ENCODE results near the gene MEGF6.

GRCh38 chr1:3603156-3603555 is 8.2 kb downstream of the MEGF6 start:
- TF ChIP-seq, protein P1, sequence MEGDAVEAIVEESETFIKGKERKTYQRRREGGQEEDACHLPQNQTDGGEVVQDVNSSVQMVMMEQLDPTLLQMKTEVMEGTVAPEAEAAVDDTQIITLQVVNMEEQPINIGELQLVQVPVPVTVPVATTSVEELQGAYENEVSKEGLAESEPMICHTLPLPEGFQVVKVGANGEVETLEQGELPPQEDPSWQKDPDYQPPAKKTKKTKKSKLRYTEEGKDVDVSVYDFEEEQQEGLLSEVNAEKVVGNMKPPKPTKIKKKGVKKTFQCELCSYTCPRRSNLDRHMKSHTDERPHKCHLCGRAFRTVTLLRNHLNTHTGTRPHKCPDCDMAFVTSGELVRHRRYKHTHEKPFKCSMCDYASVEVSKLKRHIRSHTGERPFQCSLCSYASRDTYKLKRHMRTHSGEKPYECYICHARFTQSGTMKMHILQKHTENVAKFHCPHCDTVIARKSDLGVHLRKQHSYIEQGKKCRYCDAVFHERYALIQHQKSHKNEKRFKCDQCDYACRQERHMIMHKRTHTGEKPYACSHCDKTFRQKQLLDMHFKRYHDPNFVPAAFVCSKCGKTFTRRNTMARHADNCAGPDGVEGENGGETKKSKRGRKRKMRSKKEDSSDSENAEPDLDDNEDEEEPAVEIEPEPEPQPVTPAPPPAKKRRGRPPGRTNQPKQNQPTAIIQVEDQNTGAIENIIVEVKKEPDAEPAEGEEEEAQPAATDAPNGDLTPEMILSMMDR (IDR thresholded peaks at IDR 0.05; ENCODE audit: insufficient read depth, low read length), result no peak
- TF ChIP-seq, protein P2, sequence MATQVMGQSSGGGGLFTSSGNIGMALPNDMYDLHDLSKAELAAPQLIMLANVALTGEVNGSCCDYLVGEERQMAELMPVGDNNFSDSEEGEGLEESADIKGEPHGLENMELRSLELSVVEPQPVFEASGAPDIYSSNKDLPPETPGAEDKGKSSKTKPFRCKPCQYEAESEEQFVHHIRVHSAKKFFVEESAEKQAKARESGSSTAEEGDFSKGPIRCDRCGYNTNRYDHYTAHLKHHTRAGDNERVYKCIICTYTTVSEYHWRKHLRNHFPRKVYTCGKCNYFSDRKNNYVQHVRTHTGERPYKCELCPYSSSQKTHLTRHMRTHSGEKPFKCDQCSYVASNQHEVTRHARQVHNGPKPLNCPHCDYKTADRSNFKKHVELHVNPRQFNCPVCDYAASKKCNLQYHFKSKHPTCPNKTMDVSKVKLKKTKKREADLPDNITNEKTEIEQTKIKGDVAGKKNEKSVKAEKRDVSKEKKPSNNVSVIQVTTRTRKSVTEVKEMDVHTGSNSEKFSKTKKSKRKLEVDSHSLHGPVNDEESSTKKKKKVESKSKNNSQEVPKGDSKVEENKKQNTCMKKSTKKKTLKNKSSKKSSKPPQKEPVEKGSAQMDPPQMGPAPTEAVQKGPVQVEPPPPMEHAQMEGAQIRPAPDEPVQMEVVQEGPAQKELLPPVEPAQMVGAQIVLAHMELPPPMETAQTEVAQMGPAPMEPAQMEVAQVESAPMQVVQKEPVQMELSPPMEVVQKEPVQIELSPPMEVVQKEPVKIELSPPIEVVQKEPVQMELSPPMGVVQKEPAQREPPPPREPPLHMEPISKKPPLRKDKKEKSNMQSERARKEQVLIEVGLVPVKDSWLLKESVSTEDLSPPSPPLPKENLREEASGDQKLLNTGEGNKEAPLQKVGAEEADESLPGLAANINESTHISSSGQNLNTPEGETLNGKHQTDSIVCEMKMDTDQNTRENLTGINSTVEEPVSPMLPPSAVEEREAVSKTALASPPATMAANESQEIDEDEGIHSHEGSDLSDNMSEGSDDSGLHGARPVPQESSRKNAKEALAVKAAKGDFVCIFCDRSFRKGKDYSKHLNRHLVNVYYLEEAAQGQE (IDR thresholded peaks at IDR 0.05; ENCODE audit: insufficient replicate concordance, low read depth), result no peak
- no peak for TF ChIP-seq SPI1 (IDR thresholded peaks at IDR 0.05; ENCODE audit: borderline replicate concordance, low read depth)
- no peak for TF ChIP-seq GABPA (IDR thresholded peaks at IDR 0.05; ENCODE audit: low read depth)
